ENCODE results near the gene FLOT2. TPM values are rescaled to one million over a fixed set of nuclear protein-coding genes. Genes with fewer than 3 reads are reported as not detected.

FLOT2 gene
- total and polyA plus RNA-seq, 10 of the 15 experiments (the other 5 are each of a cell fraction or from before 2014, with no cell fraction given) = 56.8 to 302 (median 149) TPM

DNA sequence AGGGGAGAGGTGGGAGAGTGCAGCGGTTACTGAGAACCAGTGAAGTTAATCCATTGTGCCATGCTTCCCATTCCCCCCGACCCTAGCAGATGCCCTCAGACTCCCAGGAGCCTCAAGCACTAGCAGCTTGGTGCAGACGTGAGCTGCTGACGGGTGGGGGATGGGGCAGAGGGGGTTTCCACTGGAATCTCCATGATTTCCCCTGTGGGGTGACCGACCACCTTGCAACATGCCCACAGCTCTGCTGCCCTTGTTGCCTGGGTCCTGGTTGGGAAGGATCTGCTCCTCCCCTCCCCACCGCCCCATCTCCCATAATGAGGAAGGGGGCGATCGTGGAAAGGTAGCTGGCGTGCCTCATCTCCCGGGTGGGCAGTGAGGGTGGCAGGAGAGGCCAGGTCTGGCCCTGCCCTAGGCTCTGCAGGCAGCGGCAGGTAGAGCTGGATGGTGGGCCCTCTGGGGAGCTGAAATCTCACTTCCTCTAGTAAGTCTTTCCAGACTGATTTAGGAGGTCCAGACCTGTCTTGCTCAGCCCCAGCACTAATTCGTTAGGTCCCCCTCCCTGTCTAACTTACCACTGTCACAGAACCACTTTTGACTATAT is 9.6 kb downstream of the FLOT2 start (continued):
- TF ChIP-seq MTA3 (IDR thresholded peaks at IDR 0.05; ENCODE audit: borderline replicate concordance, low read length) (no peak), HDAC6 (IDR thresholded peaks at IDR 0.05; ENCODE audit: unreplicated experiment) (no peak), JUND (IDR thresholded peaks at IDR 0.05; ENCODE audit: low read depth, low read length) (no peak), GATAD2B (conservative IDR thresholded peaks at IDR 0.05; ENCODE audit: low read depth) (peak; percentile 76), EED (IDR thresholded peaks at IDR 0.05; ENCODE audit: low read depth) (peak; percentile 39; the same call in 1 of the 2 replicates), NFYA (IDR thresholded peaks at IDR 0.05; ENCODE audit: borderline replicate concordance, low read depth, low read length) (no peak), RFX5 (IDR thresholded peaks at IDR 0.05; ENCODE audit: low read depth, low read length) (no peak), ASH2L (IDR thresholded peaks at IDR 0.05; ENCODE audit: borderline replicate concordance, low read depth) (no peak), FOS (IDR thresholded peaks at IDR 0.05; ENCODE audit: borderline replicate concordance, extremely low read depth, insufficient read length) (no peak), SRF (IDR thresholded peaks at IDR 0.05; ENCODE audit: low read depth in 2 of 2, low read length in 2 of 2) (no peak)
- TF ChIP-seq, protein P1, sequence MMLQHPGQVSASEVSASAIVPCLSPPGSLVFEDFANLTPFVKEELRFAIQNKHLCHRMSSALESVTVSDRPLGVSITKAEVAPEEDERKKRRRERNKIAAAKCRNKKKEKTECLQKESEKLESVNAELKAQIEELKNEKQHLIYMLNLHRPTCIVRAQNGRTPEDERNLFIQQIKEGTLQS (IDR thresholded peaks at IDR 0.05; ENCODE audit: borderline replicate concordance, extremely low read depth, low read depth, low read length) = no peak
- TF ChIP-seq, protein P2, sequence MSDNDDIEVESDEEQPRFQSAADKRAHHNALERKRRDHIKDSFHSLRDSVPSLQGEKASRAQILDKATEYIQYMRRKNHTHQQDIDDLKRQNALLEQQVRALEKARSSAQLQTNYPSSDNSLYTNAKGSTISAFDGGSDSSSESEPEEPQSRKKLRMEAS (IDR thresholded peaks at IDR 0.05; ENCODE audit: low read depth, low read length) = no peak
- TF ChIP-seq, protein P3, sequence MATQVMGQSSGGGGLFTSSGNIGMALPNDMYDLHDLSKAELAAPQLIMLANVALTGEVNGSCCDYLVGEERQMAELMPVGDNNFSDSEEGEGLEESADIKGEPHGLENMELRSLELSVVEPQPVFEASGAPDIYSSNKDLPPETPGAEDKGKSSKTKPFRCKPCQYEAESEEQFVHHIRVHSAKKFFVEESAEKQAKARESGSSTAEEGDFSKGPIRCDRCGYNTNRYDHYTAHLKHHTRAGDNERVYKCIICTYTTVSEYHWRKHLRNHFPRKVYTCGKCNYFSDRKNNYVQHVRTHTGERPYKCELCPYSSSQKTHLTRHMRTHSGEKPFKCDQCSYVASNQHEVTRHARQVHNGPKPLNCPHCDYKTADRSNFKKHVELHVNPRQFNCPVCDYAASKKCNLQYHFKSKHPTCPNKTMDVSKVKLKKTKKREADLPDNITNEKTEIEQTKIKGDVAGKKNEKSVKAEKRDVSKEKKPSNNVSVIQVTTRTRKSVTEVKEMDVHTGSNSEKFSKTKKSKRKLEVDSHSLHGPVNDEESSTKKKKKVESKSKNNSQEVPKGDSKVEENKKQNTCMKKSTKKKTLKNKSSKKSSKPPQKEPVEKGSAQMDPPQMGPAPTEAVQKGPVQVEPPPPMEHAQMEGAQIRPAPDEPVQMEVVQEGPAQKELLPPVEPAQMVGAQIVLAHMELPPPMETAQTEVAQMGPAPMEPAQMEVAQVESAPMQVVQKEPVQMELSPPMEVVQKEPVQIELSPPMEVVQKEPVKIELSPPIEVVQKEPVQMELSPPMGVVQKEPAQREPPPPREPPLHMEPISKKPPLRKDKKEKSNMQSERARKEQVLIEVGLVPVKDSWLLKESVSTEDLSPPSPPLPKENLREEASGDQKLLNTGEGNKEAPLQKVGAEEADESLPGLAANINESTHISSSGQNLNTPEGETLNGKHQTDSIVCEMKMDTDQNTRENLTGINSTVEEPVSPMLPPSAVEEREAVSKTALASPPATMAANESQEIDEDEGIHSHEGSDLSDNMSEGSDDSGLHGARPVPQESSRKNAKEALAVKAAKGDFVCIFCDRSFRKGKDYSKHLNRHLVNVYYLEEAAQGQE (IDR thresholded peaks at IDR 0.05; ENCODE audit: low read depth, low read length) = no peak
- TF ChIP-seq, protein P4, sequence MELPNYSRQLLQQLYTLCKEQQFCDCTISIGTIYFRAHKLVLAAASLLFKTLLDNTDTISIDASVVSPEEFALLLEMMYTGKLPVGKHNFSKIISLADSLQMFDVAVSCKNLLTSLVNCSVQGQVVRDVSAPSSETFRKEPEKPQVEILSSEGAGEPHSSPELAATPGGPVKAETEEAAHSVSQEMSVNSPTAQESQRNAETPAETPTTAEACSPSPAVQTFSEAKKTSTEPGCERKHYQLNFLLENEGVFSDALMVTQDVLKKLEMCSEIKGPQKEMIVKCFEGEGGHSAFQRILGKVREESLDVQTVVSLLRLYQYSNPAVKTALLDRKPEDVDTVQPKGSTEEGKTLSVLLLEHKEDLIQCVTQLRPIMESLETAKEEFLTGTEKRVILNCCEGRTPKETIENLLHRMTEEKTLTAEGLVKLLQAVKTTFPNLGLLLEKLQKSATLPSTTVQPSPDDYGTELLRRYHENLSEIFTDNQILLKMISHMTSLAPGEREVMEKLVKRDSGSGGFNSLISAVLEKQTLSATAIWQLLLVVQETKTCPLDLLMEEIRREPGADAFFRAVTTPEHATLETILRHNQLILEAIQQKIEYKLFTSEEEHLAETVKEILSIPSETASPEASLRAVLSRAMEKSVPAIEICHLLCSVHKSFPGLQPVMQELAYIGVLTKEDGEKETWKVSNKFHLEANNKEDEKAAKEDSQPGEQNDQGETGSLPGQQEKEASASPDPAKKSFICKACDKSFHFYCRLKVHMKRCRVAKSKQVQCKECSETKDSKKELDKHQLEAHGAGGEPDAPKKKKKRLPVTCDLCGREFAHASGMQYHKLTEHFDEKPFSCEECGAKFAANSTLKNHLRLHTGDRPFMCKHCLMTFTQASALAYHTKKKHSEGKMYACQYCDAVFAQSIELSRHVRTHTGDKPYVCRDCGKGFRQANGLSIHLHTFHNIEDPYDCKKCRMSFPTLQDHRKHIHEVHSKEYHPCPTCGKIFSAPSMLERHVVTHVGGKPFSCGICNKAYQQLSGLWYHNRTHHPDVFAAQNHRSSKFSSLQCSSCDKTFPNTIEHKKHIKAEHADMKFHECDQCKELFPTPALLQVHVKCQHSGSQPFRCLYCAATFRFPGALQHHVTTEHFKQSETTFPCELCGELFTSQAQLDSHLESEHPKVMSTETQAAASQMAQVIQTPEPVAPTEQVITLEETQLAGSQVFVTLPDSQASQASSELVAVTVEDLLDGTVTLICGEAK (IDR thresholded peaks at IDR 0.05; ENCODE audit: borderline replicate concordance) = no peak
- TF ChIP-seq, protein P5, sequence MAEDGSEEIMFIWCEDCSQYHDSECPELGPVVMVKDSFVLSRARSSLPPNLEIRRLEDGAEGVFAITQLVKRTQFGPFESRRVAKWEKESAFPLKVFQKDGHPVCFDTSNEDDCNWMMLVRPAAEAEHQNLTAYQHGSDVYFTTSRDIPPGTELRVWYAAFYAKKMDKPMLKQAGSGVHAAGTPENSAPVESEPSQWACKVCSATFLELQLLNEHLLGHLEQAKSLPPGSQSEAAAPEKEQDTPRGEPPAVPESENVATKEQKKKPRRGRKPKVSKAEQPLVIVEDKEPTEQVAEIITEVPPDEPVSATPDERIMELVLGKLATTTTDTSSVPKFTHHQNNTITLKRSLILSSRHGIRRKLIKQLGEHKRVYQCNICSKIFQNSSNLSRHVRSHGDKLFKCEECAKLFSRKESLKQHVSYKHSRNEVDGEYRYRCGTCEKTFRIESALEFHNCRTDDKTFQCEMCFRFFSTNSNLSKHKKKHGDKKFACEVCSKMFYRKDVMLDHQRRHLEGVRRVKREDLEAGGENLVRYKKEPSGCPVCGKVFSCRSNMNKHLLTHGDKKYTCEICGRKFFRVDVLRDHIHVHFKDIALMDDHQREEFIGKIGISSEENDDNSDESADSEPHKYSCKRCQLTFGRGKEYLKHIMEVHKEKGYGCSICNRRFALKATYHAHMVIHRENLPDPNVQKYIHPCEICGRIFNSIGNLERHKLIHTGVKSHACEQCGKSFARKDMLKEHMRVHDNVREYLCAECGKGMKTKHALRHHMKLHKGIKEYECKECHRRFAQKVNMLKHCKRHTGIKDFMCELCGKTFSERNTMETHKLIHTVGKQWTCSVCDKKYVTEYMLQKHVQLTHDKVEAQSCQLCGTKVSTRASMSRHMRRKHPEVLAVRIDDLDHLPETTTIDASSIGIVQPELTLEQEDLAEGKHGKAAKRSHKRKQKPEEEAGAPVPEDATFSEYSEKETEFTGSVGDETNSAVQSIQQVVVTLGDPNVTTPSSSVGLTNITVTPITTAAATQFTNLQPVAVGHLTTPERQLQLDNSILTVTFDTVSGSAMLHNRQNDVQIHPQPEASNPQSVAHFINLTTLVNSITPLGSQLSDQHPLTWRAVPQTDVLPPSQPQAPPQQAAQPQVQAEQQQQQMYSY (CRISPR knock-in tag; IDR thresholded peaks at IDR 0.05) = no peak
- TF ChIP-seq, protein P6, sequence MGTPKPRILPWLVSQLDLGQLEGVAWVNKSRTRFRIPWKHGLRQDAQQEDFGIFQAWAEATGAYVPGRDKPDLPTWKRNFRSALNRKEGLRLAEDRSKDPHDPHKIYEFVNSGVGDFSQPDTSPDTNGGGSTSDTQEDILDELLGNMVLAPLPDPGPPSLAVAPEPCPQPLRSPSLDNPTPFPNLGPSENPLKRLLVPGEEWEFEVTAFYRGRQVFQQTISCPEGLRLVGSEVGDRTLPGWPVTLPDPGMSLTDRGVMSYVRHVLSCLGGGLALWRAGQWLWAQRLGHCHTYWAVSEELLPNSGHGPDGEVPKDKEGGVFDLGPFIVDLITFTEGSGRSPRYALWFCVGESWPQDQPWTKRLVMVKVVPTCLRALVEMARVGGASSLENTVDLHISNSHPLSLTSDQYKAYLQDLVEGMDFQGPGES (IDR thresholded peaks at IDR 0.05) = no peak

All from GM12878 (cell line).